HG03432 (cell line): ENCODE measurements around the gene CTR9.
"Not testable (repeated sequence)": the region's sequence is repeated elsewhere in the genome, so short reads cannot be mapped to it uniquely, and the experiment has no call there.

ENCODE experiments used
- ATAC-seq: cut with Tn5 transposase; IDR thresholded peaks from one replicate; pipeline ENCODE4 v1.9.1; 2021; ENCODE audit warnings: mild to moderate bottlenecking, moderate library complexity; ENCODE audit not compliant: unreplicated experiment

CTR9 gene

GRCh38 chr11:10813945-10814344, 62.9 kb downstream of the CTR9 start:
- no peak for ATAC-seq

GRCh38 chr11:10818594-10818993, 67.5 kb downstream of the CTR9 start:
- no peak for ATAC-seq

- ATAC-seq: not testable (repeated sequence)
These were observed 71.4 kb downstream of the CTR9 start for GRCh38 chr11:10822491-10822890.

- no peak for ATAC-seq
These were observed 72.1 kb downstream of the CTR9 start for GRCh38 chr11:10823152-10823579.

- ATAC-seq: peak; percentile 76
These were observed 73.8 kb downstream of the CTR9 start for GRCh38 chr11:10824888-10825287.

GRCh38 chr11:10828402-10828801, 77.4 kb downstream of the CTR9 start:
- ATAC-seq: no peak

GRCh38 chr11:10829139-10829538, 78.1 kb downstream of the CTR9 start:
- no peak for ATAC-seq
